Tibial nerve (tissue), 4 donors: ENCODE measurements around the gene SH3BP4. TPM values are rescaled to one million over a fixed set of nuclear protein-coding genes. Genes with fewer than 3 reads are reported as not detected.

Source experiments
- DNase-seq, 2 donors: peaks; one replicate each; pipeline ENCODE4 v3.0.0-alpha.2; 2019; ENCODE audit warnings: low spot score in 2 of 2
- H3K27ac ChIP-seq, 4 donors: fragments of 200-600 bp; sonication (generic) in 3 of 4; one replicate each; pipeline ENCODE4 v1.5.1; 2017 to 2019; ENCODE audit warnings: mild to moderate bottlenecking in 1 of 4
- H3K27me3 ChIP-seq, 2 donors: fragments of 200-600 bp; sonication (generic) in 1 of 2; one replicate each; pipeline versions ENCODE4 v1.5.1 to v1.6.0; 2017 to 2019
- H3K36me3 ChIP-seq, 3 donors: fragments of 200-600 bp; sonication (generic); one replicate each; pipeline ENCODE4 v1.5.1; 2018 to 2019
- H3K4me1 ChIP-seq, 4 donors: fragments of 200-600 bp; sonication (generic) in 3 of 4; one replicate each; pipeline ENCODE4 v1.5.1; 2017 to 2019
- H3K4me3 ChIP-seq, 4 donors: fragments of 200-600 bp; sonication (generic) in 3 of 4; one replicate each; pipeline ENCODE4 v1.5.1; 2017 to 2019; ENCODE audit warnings: mild to moderate bottlenecking in 1 of 4, moderate library complexity in 1 of 4
- H3K9me3 ChIP-seq, 4 donors: fragments of 200-600 bp; sonication (generic) in 3 of 4; one replicate each; pipeline ENCODE4 v1.5.1; 2017 to 2019
- CTCF ChIP-seq, 5 experiments: fragments of 200-600 bp in 3 of 5; fragments of 450-650 bp in 2 of 5; sonication (generic) in 3 of 5; IDR thresholded peaks; one replicate each; pipeline ENCODE4 v1.5.1; 2016 to 2019; ENCODE audit warnings: antibody characterized with exemption in 5 of 5, mild to moderate bottlenecking in 3 of 5, moderate library complexity in 2 of 5
- EP300 ChIP-seq, 2 donors: sonication (generic); formaldehyde crosslinking; IDR thresholded peaks; one replicate each; pipeline ENCODE4 v1.6.1; 2017; ENCODE audit warnings: antibody characterized with exemption in 2 of 2, mild to moderate bottlenecking in 1 of 2
- POLR2A ChIP-seq, 2 donors: fragments of 450-650 bp; IDR thresholded peaks; one replicate each; pipeline ENCODE4 v1.6.1; 2017; ENCODE audit warnings: antibody characterized with exemption in 2 of 2, mild to moderate bottlenecking in 2 of 2, moderate library complexity in 2 of 2
- WGBS, 2 donors: methylation state at CpG; one replicate each; pipeline ENCODE4 v1.1.5; 2018; 5-methylcytosine and 5-hydroxymethylcytosine counted together
- total RNA-seq, 4 donors: library from RNA; depleted of rRNA; stranded (reverse); fragments of >200 nt; gene quantifications; one replicate each; pipeline ENCODE4 v1.1.0, GENCODE V29; 2016

SH3BP4 gene
- total RNA-seq, 4 donors from 2014 or later, result 19.2 to 31.8 (median 24.3) TPM

- TF ChIP-seq CTCF (IDR thresholded peaks at IDR 0.05) (no peak), POLR2A (IDR thresholded peaks at IDR 0.05) (no peak), EP300 (IDR thresholded peaks at IDR 0.05) (no peak)
- Histone ChIP-seq H3K4me1 (peaks cover 0 to 17% (median 0%) of the 10 kb centered on the region in 4 donors), H3K9me3 (no peaks in the 10 kb centered on the region), H3K27ac (no peak overlapping the region), H3K27me3 (no peaks in the 10 kb centered on the region), H3K36me3 (no peaks in the 10 kb centered on the region), H3K4me3 (no peak overlapping the region)
- no peak for DNase-seq
- WGBS, 2 donors, result 64 to 88% methylated on average over 3 of the region's 3 CpGs
Measured at GRCh38 chr2:235083822-235084221, 132.0 kb downstream of the SH3BP4 start.

GRCh38 chr2:235084424-235084823 is 132.6 kb downstream of the SH3BP4 start:
- WGBS, 2 donors, result 87 to 88% methylated on average over 5 of the region's 5 CpGs
- no peak for TF ChIP-seq CTCF (IDR thresholded peaks at IDR 0.05)
- TF ChIP-seq POLR2A (IDR thresholded peaks at IDR 0.05), result no peak
- no peak for TF ChIP-seq EP300 (IDR thresholded peaks at IDR 0.05)
- Histone ChIP-seq H3K27ac (no peak overlapping the region), H3K27me3 (no peaks in the 10 kb centered on the region), H3K4me1 (peaks cover 0 to 18% (median 0%) of the 10 kb centered on the region in 4 donors), H3K9me3 (no peaks in the 10 kb centered on the region), H3K4me3 (no peak overlapping the region), H3K36me3 (no peaks in the 10 kb centered on the region)
- no peak for DNase-seq

GRCh38 chr2:235085476-235085875 is 133.7 kb downstream of the SH3BP4 start:
- Histone ChIP-seq H3K27ac (no peak overlapping the region), H3K4me1 (peaks cover 0 to 18% (median 0%) of the 10 kb centered on the region in 4 donors), H3K4me3 (no peak overlapping the region), H3K36me3 (no peaks in the 10 kb centered on the region), H3K9me3 (no peaks in the 10 kb centered on the region), H3K27me3 (no peaks in the 10 kb centered on the region)
- 61 to 71% methylated on average over 1 of the region's 1 CpG for WGBS, 2 donors
- DNase-seq, result no peak
- no peak for TF ChIP-seq CTCF (IDR thresholded peaks at IDR 0.05)

- H3K27ac ChIP-seq, result no peak overlapping the region
Measured at GRCh38 chr2:235086481-235087184, 134.8 kb downstream of the SH3BP4 start.

More at GRCh38 chr2:235086481-235087184, 134.8 kb downstream of the SH3BP4 start:
- DNase-seq, result no peak
- TF ChIP-seq EP300 (IDR thresholded peaks at IDR 0.05) (no peak), CTCF (IDR thresholded peaks at IDR 0.05) (no peak), POLR2A (IDR thresholded peaks at IDR 0.05) (no peak)
- H3K27me3 ChIP-seq, result no peaks in the 10 kb centered on the region
- H3K36me3 ChIP-seq, result no peaks in the 10 kb centered on the region
- H3K4me3 ChIP-seq, result no peak overlapping the region
- WGBS, 2 donors, result 81 to 82% methylated on average over 15 of the region's 15 CpGs
- peaks cover 0 to 18% (median 0%) of the 10 kb centered on the region in 4 donors for H3K4me1 ChIP-seq
- no peaks in the 10 kb centered on the region for H3K9me3 ChIP-seq
